D721Med (cell line): ENCODE results near the gene EPG5.
"Not testable (repeated sequence)": the region's sequence is repeated elsewhere in the genome, so short reads cannot be mapped to it uniquely, and the experiment has no call there.

ENCODE experiments used
- DNase-seq: peaks from one replicate; pipeline ENCODE4 v3.0.0; 2011; ENCODE audit warnings: low spot score; ENCODE audit not compliant: insufficient read length
- FAIRE-seq: peaks from 2 replicates; lab custom pipeline; 2011; peaks lifted over from hg19 to GRCh38; lab: Jason Lieb, UNC
- TF ChIP-seq, protein P1 (sequence below): IDR thresholded peaks from 2 replicates; pipeline ENCODE4 v1.5.1; 2012; ENCODE audit warnings: mild to moderate bottlenecking, control low read depth; ENCODE audit not compliant: insufficient read depth; ENCODE audit errors: missing control alignments

EPG5 gene

DNA sequence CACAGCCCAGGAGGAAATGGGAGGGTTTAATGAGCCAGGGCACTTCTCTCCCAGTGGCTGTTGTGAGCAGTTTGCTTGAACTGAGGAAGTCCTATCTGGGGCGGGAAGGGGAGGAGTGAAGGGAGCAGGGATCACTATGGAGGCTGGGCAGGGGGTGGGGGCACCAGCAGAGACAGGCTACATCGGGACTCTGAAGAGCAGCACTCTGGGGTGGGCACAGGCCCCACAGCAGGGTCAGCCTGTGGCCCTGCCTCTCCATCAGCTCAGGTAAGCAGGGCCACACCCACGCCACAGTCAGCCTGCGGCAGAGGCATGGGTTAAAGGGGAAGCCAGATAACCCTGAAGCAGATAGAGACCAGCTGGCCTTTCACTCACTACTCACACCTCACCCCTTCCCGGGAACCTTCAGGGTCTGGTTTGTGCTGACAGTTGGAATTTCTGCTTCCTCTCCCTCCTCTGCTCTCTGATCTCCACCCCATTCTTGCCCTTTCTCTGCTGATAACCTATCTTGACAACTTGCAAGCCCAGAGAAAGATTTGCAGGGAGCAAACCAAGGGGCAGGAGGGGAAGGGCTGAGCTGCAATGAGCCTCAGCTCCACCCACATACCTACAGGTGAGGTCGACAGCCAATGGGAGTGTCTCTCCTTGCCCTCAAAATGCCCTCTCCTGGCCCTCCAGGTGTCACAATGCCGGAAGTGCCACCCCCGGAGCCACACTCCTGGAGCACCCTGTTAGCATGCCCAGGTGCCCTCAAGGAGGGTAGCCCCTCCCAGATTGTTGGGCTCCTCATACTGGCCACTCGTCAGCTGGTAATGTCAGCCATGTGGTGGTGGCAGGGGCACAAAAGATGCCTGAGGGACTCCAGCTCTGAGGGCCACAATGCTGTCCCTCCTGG, 138.0 kb downstream of the EPG5 start:
- no peak for FAIRE-seq
- no peak for DNase-seq
- TF ChIP-seq, protein P1, sequence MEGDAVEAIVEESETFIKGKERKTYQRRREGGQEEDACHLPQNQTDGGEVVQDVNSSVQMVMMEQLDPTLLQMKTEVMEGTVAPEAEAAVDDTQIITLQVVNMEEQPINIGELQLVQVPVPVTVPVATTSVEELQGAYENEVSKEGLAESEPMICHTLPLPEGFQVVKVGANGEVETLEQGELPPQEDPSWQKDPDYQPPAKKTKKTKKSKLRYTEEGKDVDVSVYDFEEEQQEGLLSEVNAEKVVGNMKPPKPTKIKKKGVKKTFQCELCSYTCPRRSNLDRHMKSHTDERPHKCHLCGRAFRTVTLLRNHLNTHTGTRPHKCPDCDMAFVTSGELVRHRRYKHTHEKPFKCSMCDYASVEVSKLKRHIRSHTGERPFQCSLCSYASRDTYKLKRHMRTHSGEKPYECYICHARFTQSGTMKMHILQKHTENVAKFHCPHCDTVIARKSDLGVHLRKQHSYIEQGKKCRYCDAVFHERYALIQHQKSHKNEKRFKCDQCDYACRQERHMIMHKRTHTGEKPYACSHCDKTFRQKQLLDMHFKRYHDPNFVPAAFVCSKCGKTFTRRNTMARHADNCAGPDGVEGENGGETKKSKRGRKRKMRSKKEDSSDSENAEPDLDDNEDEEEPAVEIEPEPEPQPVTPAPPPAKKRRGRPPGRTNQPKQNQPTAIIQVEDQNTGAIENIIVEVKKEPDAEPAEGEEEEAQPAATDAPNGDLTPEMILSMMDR, result no peak

DNA sequence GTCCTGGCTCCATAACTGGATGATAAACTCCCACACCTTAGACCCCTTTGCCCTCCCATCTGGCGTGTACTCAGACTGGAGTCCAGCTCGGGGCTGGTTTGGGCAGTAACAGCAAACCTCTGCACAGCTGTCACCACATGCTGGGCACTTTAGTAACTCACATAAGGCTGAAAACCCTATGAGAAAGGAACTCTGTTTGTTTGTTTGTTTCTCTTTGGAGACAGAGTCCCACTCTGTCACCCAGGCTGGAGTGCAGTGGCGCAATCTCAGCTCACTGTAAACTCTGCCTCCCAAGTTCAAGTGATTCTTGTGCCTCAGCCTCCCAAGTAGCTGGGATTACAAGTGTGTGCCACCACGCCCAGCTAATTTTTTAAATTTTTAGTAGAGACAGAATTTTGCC, 140.4 kb downstream of the EPG5 start:
- not testable (repeated sequence) for DNase-seq, FAIRE-seq

DNA sequence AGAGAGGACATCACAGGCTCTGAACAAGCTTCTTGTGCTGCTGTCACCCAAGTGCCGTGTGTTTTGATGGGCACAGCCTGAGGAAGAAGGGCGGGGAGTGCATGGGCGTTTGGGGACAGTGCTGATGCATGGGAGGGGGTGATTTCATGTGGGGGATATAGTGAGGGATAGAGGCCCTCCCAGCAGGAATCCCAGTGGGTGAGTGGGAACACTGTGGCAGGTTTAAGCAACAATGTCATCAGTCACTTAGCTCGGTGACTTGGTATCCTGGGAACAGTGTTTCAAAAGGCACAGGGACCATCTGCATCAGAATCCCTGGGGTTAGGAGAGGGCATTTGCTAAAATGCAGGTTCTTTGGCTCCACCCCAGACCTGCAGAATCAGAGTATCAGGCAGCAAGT, 141.0 kb downstream of the EPG5 start:
- TF ChIP-seq, protein P1, result no peak
- FAIRE-seq, result no peak
- no peak for DNase-seq

DNA sequence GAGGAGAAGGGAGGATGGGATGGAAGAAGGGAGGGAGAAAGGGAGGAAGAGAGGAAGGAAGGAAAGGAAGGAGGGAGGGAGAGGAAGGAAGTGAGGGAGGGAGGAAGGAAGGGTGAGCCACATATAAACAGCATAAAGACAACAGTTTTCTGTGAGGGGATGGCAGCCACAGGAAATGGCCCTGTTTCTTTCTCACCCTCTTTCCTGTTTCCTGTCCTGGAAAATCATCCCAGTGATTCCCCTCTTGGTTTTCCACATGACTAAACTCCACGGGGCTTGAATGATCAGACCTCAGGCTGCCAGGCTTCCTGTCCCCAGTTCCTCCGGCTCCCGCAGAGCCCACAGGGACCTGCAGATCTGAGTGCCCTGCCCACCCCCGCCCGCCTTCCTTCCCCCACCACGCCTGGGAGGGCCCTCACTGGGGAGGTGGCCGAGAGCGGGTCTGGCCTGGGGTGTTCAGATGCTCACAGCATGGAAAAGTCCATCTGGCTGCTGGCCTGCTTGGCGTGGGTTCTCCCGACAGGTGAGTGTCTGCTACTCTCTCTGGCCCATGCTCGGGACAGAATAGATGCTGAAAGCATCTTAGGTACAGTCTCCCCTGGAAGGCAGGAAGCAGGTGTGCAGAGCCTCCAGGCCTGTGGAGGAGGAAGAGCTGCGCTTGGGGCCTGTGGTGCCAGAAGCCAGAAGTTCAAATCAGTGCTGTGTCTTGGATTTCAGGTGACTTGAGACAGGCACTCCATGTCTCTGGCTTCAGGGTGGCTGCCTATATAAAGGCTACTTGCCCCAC, 141.7 kb downstream of the EPG5 start, which contains the start of gene SIGLEC15:
Gene SIGLEC15 (plus strand): TSS at position 418 of the 787 bp plus-strand sequence. CDS start 54 bp downstream, at position 472.
- TF ChIP-seq, protein P1, result no peak
- no peak for DNase-seq
- no peak for FAIRE-seq

DNA sequence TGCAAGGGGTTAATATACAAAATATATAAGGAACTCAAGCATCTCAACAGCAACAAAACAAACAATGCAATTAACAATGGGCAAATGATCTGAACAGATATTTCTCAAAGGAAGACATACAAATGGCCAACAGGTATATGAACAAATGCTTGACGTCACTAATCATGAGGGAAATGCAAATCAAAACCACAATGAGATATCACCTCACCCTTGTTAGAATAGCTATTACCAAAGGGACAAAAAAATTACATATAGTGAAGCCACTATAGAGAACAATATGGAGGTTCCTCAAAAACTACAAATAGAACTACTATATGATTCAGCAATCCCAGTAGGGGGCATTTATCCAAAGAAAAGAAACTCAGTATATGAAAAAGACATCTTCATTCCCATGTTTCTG, 145.4 kb downstream of the EPG5 start:
- DNase-seq (no peak), FAIRE-seq (no peak)
- TF ChIP-seq, protein P1, result no peak

DNA sequence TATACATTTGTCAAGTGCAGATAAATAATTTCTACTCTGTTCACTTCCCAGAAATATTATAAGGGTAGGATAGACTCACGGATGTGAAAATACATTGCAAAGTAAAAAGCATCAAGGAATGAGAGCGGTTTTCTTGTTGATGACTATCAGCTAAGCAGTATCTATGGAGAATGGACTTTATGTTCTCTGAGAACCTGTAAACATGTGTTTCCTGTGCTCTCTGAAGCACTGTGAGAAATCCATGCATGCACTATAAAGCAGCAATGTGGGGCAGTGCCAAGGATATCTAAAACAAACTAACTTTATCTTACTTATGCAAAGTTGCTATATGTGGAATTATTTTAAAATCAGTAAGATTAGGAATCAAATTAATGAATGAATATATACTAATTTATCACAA, 146.1 kb downstream of the EPG5 start:
- DNase-seq (no peak), FAIRE-seq (no peak)
- TF ChIP-seq, protein P1, result no peak

DNA sequence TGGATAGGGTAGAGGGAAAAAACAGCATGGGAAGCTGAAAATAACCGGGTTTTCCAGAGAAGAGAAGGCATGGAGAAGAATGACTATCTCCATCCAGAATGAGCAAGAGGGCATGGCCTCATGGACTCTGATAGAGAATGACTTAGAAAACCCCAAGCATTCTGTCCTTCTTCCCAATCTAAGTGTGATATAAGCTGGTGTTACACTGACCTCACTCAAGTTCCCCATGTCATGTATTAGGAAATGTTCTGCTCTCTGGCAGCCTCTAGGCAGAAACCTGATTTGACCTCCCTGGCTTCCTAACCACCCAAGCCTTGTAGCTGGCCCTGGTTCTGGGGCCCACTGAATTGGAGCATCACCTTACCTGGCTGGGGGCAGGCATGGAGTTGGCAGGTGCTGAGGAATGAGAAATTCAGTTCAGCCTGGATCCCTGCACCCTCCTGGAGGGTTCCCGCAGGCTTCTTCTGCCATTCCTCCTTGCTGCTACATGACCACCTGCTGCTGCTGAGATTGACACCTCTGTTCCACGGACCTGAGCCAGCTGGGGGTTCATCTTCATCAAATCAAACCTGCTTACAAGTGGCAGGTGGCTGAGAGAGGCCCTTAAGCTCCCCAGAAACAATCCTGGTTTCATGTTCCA, 146.9 kb downstream of the EPG5 start:
- DNase-seq, result no peak
- no peak for FAIRE-seq
- TF ChIP-seq, protein P1, result no peak

DNA sequence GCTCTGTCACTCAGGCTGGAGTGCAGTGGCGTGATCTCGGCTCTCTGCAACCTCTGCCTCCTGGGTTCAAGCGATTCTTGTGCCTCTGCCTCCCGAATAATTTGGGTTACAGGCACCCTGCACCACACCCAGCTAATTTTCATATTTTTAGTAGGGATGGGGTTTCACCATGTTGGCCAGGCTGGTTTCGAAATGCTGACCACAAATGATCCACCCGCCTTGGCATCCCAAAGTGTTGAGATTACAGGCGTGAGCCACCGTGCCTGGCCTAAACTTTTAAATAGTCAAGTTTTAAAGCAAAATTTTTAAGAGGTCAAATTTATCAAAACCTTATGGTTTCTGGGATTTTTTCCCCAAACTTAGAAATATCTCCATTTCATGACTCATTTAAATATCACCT, 148.4 kb downstream of the EPG5 start:
- FAIRE-seq, DNase-seq: not testable (repeated sequence)
